IPS DF 6.9 (cell line): Measurements from ENCODE around the gene PLEKHH3.
A peak's percentile ranks its signal among the peaks of the same experiment; 100 is the strongest.
"Not testable (repeated sequence)": the region's sequence is repeated elsewhere in the genome, so short reads cannot be mapped to it uniquely, and the experiment has no call there.

Experiments
- DNase-seq: peaks from one replicate; pipeline ENCODE4 v3.0.0-alpha.2; 2013; ENCODE audit warnings: low read depth, low spot score
- H3K27ac ChIP-seq: one replicate; pipeline ENCODE4 v1.5.1; 2013; ENCODE audit warnings: low read length, control low read depth
- H3K27me3 ChIP-seq: 2 replicates; pipeline ENCODE4 v1.6.1; 2013; ENCODE audit warnings: mild to moderate bottlenecking, low read length; ENCODE audit not compliant: control insufficient read depth, insufficient read depth
- H3K36me3 ChIP-seq: 2 replicates; pipeline ENCODE4 v1.6.1; 2013; ENCODE audit warnings: low read length; ENCODE audit not compliant: control insufficient read depth, insufficient read depth
- H3K4me1 ChIP-seq: 2 replicates; pipeline ENCODE4 v1.6.1; 2013; ENCODE audit warnings: low read length; ENCODE audit not compliant: control insufficient read depth, insufficient read depth
- H3K4me3 ChIP-seq: 2 replicates; pipeline ENCODE4 v1.5.1; 2013; ENCODE audit warnings: mild to moderate bottlenecking, low read length
- H3K9me3 ChIP-seq: 2 replicates; pipeline ENCODE4 v1.6.1; 2013; ENCODE audit warnings: low read length, inconsistent platforms; ENCODE audit not compliant: control insufficient read depth, insufficient read depth
- WGBS: extraction: QIAGEN DNeasy Blood & Tissue Kit; methylation state at CpG from one replicate; pipeline ENCODE4 v1.1.7; 2013; ENCODE audit warnings: mixed read lengths, missing lambda C conversion rate; ENCODE audit not compliant: insufficient read length, insufficient coverage; 5-methylcytosine and 5-hydroxymethylcytosine counted together

The PLEKHH3 gene

GRCh38 chr17:42670789-42671657 lies 5.8 kb downstream of the PLEKHH3 start:
- Histone ChIP-seq H3K4me3 (no peak overlapping the region), H3K4me1 (peaks cover 14% of the 10 kb centered on the region), H3K27me3 (no peaks in the 10 kb centered on the region), H3K9me3 (no peaks in the 10 kb centered on the region), H3K27ac (no peak overlapping the region), H3K36me3 (peaks cover 9% of the 10 kb centered on the region)
- WGBS: no CpG with 5 or more reads among the region's 50 CpGs
- DNase-seq: no peak

- H3K27me3 ChIP-seq: no peaks in the 10 kb centered on the region
- DNase-seq: no peak
- no peaks in the 10 kb centered on the region for H3K9me3 ChIP-seq
- no peak overlapping the region for H3K27ac ChIP-seq
- no CpG with 5 or more reads among the region's 87 CpGs for WGBS
- H3K36me3 ChIP-seq: peaks cover 9% of the 10 kb centered on the region
- H3K4me3 ChIP-seq: peak overlapping the region; percentile 36; the same call in 1 of the 2 replicates
- peaks cover 14% of the 10 kb centered on the region for H3K4me1 ChIP-seq
Measured at GRCh38 chr17:42669977-42670788, 6.6 kb downstream of the PLEKHH3 start.

DNA sequence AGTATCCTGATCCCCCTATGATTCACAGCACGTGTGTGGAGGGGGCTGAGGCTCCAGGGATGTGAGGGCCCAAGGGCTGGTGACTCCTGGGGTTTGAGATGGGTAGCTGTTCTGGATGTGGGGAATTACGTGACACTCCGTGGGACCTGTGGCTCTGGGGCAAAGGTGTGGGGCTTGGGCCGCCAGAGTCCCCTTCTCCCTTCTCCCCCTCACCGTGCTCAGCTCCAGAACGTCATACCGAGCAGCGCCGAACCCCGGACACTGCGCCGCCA lies 7.2 kb downstream of the PLEKHH3 start:
- Histone ChIP-seq H3K4me3 (peak overlapping the region; percentile 36; the same call in 1 of the 2 replicates), H3K9me3 (no peaks in the 10 kb centered on the region), H3K36me3 (peaks cover 9% of the 10 kb centered on the region), H3K27me3 (no peaks in the 10 kb centered on the region), H3K4me1 (peaks cover 10% of the 10 kb centered on the region), H3K27ac (no peak overlapping the region)
- WGBS: no CpG with 5 or more reads among the region's 12 CpGs
- DNase-seq: no peak

DNA sequence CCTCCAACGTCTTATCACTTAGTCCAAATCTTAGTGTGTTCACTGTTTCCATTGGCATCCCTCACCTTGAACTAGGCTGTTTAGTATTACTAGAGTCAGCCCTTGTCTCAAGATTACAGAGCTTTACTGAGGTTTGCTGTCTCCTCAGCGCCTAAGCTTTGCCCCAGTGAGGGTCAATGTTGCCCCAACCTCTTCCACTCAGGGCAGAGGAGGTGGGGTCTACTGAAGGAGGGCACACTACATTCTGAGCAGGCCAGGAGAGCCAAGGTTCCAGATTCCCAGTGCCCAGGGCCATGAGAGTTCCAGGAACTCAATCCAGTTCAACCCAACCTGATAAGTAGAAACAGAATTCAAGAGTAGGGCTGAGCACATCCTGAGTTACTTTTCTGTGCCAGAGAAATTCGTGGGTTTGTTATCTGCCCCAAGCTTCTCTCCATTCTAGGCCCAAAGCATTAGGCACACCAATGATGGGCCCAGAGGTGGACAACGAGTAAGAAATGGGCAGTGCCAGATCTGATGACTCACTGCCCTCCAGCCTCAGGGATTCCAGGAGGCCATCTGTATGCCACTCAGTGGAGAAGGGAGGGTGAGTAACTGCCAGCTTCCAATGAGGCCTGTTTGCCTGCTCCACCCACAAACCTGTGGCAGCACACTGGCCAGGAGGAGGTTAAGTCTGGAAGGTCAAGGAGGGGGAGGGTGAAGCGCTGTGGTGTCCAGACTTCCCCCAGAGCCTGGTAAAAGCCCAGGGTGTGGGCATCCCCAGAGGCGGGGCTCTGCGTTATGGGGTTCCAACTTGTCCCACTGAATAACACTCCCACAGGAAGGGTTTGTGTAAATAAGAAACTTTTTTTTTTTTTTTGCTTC lies 9.5 kb downstream of the PLEKHH3 start:
- no peaks in the 10 kb centered on the region for H3K27me3 ChIP-seq
- peaks cover 5% of the 10 kb centered on the region for H3K4me1 ChIP-seq
- no peak for DNase-seq
- no peak overlapping the region for H3K4me3 ChIP-seq
- no peaks in the 10 kb centered on the region for H3K9me3 ChIP-seq
- WGBS: no CpG with 5 or more reads among the region's 7 CpGs
- H3K27ac ChIP-seq: no peak overlapping the region
- peaks cover 9% of the 10 kb centered on the region for H3K36me3 ChIP-seq

DNA sequence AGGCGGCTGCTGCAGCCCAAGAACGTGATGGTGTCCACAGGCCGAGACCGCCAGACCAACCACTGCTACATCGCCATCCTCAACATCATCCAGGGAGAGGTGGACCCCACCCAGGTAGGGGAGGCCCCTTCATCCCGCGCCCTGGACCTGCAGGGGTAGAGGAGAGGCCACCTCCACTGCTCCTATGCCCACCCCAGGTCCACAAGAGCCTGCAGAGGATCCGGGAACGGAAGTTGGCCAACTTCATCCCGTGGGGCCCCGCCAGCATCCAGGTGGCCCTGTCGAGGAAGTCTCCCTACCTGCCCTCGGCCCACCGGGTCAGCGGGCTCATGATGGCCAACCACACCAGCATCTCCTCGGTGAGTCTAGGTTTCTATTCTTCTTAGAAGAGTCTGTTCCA lies 10.7 kb downstream of the PLEKHH3 start:
- not testable (repeated sequence) for H3K27me3 ChIP-seq, H3K9me3 ChIP-seq, H3K36me3 ChIP-seq, H3K27ac ChIP-seq, H3K4me3 ChIP-seq, DNase-seq, H3K4me1 ChIP-seq
- WGBS: no CpG with 5 or more reads among the region's 16 CpGs

DNA sequence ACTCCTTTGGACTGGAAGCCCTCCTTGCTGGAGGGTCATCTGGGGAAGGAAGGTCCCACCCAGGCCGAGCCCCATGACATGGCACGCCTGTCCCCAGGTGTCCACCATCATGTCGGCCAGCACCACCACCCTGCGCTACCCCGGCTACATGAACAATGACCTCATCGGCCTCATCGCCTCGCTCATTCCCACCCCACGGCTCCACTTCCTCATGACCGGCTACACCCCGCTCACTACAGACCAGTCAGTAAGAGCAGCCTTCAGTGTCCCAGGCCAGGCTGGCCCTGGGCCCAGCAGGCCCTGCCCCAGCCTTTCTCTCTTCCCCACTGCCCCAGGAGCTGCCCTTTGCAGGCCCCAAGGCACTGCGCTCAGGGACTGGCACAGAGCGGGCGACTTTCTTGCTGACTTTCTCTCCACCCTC lies 11.2 kb downstream of the PLEKHH3 start:
- H3K27me3 ChIP-seq: no peaks in the 10 kb centered on the region
- peaks cover 9% of the 10 kb centered on the region for H3K36me3 ChIP-seq
- no CpG with 5 or more reads among the region's 14 CpGs for WGBS
- no peak for DNase-seq
- H3K4me3 ChIP-seq: no peak overlapping the region
- no peak overlapping the region for H3K27ac ChIP-seq
- H3K9me3 ChIP-seq: no peaks in the 10 kb centered on the region
- H3K4me1 ChIP-seq: peaks cover 1% of the 10 kb centered on the region

DNA sequence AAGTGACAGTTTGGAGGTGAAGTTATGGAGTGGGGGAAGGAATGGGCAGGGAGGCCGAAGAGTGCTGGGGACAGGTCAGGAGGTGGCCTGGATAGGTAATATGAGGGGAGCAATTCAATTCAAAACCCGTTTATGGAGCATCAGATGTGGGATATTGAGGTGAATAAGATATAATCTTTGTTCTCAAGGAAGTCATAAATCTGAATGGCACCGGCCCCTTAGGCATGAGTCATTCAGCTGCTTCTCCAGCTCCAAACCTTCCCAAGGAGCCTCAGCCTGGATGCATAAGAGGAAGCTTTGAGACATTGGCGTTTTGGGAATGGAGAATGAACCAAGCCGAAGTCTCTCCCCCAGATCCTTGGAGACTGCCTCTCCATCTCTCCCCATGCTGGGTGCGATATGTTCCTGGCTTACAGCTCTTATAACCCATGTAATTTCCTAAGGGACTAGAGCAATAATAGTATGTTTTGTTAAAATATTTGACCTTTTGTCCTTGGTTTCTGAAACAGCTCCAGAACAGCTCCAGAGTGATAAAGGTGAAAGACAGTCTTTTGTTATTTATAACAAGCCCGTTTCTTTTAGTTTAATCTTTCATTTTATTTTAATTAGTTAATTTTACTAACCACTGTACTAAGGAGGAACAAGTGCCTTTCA lies 16.0 kb downstream of the PLEKHH3 start:
- H3K27ac ChIP-seq: no peak overlapping the region
- H3K36me3 ChIP-seq: no peaks in the 10 kb centered on the region
- H3K27me3 ChIP-seq: no peaks in the 10 kb centered on the region
- H3K4me3 ChIP-seq: no peak overlapping the region
- no peaks in the 10 kb centered on the region for H3K9me3 ChIP-seq
- WGBS: no CpG with 5 or more reads among the region's 7 CpGs
- peaks cover 3% of the 10 kb centered on the region; the same call in 1 of the 2 replicates for H3K4me1 ChIP-seq
- DNase-seq: no peak

DNA sequence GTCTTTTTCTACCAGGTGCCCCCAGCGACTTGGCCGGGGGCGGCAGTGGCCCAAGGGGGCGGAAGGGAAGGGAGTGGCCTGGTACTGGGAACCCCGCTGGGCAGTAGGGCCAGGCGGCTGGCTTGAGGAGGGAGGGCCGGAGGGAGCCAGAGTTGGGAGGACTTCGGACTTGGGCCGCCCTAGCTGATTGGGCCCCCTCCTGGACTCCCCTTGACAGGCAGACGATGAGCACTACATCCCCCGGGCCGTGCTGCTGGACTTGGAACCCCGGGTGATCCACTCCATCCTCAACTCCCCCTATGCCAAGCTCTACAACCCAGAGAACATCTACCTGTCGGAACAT lies 16.9 kb downstream of the PLEKHH3 start:
- peak overlapping the region; percentile 69; the same call in 1 of the 2 replicates for H3K4me3 ChIP-seq
- not testable (repeated sequence) for H3K36me3 ChIP-seq, H3K27ac ChIP-seq, H3K4me1 ChIP-seq, H3K9me3 ChIP-seq, H3K27me3 ChIP-seq, DNase-seq
- WGBS: no CpG with 5 or more reads among the region's 14 CpGs

DNA sequence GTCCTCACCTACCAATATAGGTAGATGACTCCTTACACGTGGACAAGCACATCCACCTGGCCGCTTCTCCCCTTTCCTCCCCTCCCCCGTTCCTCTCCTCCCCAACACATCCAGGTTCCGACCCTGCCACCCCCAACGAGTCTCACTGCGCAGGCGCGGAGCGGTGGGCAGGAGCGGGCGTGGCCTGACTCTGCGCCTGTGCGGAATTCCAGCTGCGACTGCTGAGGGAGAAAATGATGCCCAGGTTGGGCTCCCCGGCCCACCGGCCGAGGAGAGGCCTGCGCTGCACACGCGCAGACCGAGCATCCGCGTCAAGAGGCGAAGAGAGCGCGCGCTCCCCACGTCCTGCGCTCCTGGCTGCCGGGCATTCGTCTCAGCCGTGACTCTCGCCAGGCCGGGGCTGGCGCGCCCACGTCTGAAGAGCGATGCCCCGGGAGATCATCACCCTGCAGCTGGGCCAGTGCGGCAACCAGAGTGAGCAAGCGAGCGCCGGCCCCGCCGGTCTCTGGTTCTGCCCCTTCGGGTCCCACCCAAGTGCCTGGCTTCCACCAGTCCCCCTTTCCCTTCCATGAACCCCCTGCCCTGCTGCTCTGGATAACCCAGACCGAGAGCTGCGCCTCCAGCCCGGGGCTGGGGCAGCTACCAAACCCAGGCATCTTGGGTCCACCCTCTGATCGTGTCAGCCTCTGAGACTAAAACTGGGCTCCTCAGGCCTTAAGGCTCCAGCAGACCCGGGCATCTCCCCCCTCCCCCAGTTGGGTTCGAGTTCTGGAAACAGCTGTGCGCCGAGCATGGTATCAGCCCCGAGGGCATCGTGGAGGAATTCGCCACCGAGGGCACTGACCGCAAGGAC lies 17.5 kb downstream of the PLEKHH3 start, which contains the start of gene TUBG2:
TUBG2 (plus strand) TSS at position 206 of the 853 bp plus-strand sequence; CDS start at position 426, 220 bp downstream.
- Histone ChIP-seq H3K27me3 (no peaks in the 10 kb centered on the region), H3K4me3 (peak within 1 kb of the TSS; percentile 69; the same call in 1 of the 2 replicates), H3K36me3 (no peaks in the 10 kb centered on the region), H3K9me3 (no peaks in the 10 kb centered on the region), H3K4me1 (peaks cover 3% of the 10 kb centered on the region; the same call in 1 of the 2 replicates), H3K27ac (no peak within 1 kb of the TSS)
- WGBS: no CpG with 5 or more reads among the region's 59 CpGs
- peak; percentile 93 for DNase-seq
